ENCODE results near the gene NAT10. TPM values are rescaled to one million over a fixed set of nuclear protein-coding genes. Genes with fewer than 3 reads are reported as not detected.
A peak's percentile ranks its signal among the peaks of the same experiment; 100 is the strongest.

NAT10 gene
- total and polyA plus RNA-seq, 2 experiments from 2014 or later: 19.4 to 23.6 TPM

DNA sequence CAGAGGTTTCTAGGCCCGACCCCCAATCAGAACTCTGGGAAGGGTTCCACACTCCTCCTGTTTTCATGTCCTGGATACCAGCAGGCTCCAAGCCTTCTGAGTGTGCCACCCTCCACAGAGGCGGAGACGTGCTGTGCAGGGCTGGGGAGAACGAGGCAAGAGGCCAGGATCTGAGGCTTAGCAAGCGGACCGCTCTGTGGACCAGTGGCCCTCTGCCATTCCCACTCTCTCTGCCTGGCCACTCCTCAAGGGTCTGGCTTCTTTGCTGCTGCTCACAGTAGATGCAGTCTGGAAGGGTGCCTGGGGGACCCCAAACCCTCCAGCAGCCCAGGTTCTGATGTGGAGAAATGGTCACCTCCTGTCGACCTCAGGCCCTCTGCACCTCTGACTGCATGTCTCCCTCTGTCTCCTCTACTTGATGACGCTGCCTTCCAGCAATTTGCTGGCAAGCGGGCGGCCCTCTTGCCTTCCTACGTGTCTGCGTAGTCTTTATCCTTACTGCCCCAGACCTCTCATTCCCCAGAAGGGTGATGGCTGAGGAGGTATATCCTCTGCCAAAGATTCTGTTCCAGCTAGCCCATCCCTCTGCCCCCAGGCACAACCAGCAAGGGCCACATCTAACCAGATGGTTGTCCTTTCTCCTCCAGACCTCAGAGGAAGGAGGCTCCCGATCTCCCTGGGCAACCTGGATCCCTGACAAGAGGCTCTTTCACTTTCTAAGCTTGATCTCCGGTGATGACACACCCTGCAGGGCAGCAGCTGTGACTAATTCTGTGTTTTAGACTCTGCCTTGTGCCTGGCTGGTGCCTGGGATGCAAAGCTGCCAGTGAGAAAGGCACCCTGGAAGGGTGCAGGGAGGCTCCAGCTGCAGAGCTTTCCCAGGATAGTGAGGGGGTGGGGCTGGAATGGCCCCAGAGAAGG is 87.3 kb downstream of the NAT10 start:
- no peak overlapping the region for H3K4me3 ChIP-seq
- no peak overlapping the region for H3K27ac ChIP-seq
- H3K27me3 ChIP-seq: no peaks in the 10 kb centered on the region
- peaks cover 15% of the 10 kb centered on the region for H3K4me1 ChIP-seq (ENCODE audit: low read depth)
- TF ChIP-seq, protein P1, sequence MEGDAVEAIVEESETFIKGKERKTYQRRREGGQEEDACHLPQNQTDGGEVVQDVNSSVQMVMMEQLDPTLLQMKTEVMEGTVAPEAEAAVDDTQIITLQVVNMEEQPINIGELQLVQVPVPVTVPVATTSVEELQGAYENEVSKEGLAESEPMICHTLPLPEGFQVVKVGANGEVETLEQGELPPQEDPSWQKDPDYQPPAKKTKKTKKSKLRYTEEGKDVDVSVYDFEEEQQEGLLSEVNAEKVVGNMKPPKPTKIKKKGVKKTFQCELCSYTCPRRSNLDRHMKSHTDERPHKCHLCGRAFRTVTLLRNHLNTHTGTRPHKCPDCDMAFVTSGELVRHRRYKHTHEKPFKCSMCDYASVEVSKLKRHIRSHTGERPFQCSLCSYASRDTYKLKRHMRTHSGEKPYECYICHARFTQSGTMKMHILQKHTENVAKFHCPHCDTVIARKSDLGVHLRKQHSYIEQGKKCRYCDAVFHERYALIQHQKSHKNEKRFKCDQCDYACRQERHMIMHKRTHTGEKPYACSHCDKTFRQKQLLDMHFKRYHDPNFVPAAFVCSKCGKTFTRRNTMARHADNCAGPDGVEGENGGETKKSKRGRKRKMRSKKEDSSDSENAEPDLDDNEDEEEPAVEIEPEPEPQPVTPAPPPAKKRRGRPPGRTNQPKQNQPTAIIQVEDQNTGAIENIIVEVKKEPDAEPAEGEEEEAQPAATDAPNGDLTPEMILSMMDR (IDR thresholded peaks at IDR 0.05; ENCODE audit: low read depth, low read length): no peak
- peaks cover 6% of the 10 kb centered on the region for H3K36me3 ChIP-seq
- peak in 1 of 2 donors; percentile 90 for DNase-seq (ENCODE audit: low read depth in 1 of 2, low spot score in 1 of 2)
- no peaks in the 10 kb centered on the region for H3K9me3 ChIP-seq (ENCODE audit: low read depth)

DNA sequence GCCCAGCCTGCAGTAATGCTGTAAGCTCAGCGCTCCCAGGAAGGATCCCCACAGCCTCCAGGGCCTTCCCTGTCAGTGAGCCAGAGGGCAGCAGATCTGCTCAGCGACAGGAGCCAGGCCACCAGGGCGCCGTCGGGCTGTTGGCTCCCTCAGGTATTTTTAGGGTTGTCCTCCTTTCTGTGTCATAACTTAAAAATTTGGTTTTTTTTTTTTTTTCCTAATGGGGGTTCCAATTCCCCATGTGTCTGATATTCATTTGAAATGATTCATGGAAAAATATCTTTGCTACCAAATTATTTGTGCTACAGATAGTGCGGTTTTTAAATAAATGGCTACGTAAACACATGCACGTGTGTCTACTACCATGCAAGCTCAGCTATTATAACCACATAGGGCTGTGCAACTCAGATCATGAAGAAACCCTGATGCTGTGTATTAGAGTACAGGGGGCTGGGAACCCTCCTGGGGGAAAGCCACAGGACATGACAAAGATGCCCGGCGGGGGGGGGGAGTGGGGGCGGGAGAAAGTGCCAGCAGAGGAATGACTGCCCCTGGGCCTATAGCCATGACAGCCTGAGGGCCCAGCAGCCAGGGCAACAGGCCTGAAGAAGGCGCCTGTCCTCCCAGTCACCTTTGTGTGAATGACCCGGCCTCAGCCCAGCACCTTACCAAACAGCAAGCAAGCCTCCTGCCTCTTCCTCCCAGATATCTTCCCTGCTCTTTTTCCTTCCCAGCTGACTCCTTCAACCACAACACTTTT is 89.3 kb downstream of the NAT10 start:
- TF ChIP-seq, protein P1 (IDR thresholded peaks at IDR 0.05; ENCODE audit: low read depth, low read length): no peak
- DNase-seq (ENCODE audit: low read depth in 1 of 2, low spot score in 1 of 2): peak in 1 of 2 donors; percentile 34

More for the DNA sequence above, 89.3 kb downstream of the NAT10 start:
- H3K27me3 ChIP-seq: no peaks in the 10 kb centered on the region
- H3K27ac ChIP-seq: no peak overlapping the region
- H3K9me3 ChIP-seq (ENCODE audit: low read depth): no peaks in the 10 kb centered on the region
- no peak overlapping the region for H3K4me3 ChIP-seq
- H3K4me1 ChIP-seq (ENCODE audit: low read depth): peaks cover 3% of the 10 kb centered on the region
- H3K36me3 ChIP-seq: peaks cover 6% of the 10 kb centered on the region

Other genes starting within 250 kb of the NAT10 start
- gene LMO2, start 213.6 kb upstream of the NAT10 start, total RNA-seq: 25.6 and 28.6 TPM in 2 replicates
- 27.7 and 33.4 TPM in 2 replicates for gene LMO2, start 213.6 kb upstream of the NAT10 start, polyA plus RNA-seq
- gene CAPRIN1, start 53.9 kb upstream of the NAT10 start, total RNA-seq: 249 and 286 TPM in 2 replicates
- gene CAPRIN1, start 53.9 kb upstream of the NAT10 start, polyA plus RNA-seq: 120 and 163 TPM in 2 replicates

All from cardiac muscle cell (in vitro differentiated cells and primary cell).